ENCODE measurements around the gene SEBOX.
A peak's percentile ranks its signal among the peaks of the same experiment; 100 is the strongest.

The SEBOX gene

GRCh38 chr17:28368915-28369683 is 4.1 kb upstream of the SEBOX start:
- no peak for DNase-seq

DNA sequence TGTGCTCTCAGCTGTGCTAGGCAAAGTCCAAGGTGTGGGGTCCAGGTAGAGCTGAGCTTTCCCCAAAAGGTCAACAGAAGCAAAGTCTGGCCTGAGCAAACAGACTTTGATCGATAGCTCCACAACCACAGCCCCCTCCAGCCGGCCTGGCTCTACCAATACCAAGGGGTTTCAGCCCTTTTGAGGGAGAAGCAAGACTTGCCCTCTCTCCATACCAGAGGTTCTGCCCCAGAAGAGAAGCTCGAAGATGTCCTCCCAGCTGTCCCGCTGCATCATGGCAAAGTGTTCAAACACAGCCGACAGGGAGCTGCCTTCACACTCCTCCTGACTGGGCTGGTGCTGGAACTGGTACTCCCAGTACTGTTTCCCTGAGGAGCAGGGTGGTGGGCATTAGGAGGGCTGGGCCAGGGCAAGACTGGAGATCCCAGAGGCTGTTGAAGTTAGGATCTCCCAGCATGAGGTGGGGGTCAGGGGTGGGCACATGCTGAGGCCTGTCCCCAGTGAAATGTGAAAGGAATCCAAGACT is 3.4 kb upstream of the SEBOX start:
- DNase-seq: no peak

GRCh38 chr17:28367641-28368305 is 2.8 kb upstream of the SEBOX start:
- no peak for DNase-seq

DNA sequence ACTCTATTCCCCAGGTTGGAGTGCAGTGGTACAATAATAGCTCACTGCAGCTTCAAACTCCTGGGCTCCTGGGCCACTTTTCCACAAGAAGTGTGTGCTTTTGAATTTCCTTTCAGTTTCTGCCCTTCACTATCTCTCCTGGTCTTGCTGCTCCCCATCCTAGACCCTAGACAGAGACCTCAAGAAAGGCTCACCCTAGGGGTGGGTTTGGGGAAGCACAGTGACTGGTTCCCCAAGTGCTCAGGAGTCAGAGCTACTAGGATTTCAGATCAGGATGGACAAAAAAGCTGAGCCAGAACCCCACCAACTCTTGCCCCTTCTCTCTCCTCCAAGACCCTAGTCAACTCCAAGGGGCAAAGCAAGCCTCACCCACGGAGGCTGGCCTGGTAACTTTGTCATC is 1.6 kb upstream of the SEBOX start:
- DNase-seq: no peak

- DNase-seq: no peak
Observed at GRCh38 chr17:28365487-28365886, 488 bp upstream of the SEBOX start.

GRCh38 chr17:28363776-28364650 is 986 bp downstream of the SEBOX start:
- DNase-seq: no peak

DNA sequence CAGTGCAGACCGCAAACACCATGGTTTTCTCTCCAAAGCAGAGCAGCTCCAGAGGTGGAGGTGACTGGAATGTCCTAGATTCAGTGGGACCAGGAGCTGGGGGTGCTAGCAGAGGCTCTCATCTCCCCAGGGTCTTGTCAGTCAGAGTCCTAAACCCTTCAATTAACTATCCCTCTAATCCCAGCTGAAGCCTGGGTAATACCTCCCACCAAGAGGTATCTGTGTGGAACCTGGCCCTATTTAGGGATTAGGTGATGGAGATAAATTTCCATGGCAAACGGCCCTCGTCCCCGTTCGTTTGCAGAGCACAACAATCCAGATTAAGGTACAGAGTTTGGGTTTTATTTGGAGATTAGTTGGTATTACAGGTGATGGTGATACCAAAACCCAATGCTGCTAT is 1.8 kb downstream of the SEBOX start:
- DNase-seq: no peak

GRCh38 chr17:28357901-28358197 is 7.2 kb downstream of the SEBOX start:
- DNase-seq: no peak

- peak; percentile 68 to 98 (median 93) for DNase-seq
Observed at GRCh38 chr17:28357061-28357900, 7.7 kb downstream of the SEBOX start, which contains the start of gene POLDIP2. Gene POLDIP2, minus strand, starts transcription at chr17:28357527. Its CDS starts 79 bp downstream, at chr17:28357448.

DNA sequence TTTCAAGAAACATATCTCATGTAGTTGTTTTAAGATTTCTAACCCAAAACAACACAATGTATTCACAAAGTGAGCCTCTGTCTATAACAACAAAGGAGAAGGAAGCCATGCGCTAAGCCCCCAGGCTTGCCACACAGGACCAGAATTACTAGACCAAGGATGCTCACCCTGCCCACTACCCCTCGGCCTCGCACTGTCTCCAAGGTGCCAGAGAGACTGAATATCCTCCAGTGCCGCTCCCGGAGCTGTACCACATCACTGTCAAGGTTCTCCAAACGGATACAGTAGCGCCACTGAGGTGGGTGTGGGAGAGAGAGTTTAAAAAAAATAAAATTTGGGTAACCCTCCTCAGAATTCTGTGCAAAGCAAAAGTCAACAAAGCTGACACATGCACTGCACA is 14.7 kb downstream of the SEBOX start:
- no peak for DNase-seq

GRCh38 chr17:28348979-28349378 is 16.0 kb downstream of the SEBOX start:
- DNase-seq: no peak

DNA sequence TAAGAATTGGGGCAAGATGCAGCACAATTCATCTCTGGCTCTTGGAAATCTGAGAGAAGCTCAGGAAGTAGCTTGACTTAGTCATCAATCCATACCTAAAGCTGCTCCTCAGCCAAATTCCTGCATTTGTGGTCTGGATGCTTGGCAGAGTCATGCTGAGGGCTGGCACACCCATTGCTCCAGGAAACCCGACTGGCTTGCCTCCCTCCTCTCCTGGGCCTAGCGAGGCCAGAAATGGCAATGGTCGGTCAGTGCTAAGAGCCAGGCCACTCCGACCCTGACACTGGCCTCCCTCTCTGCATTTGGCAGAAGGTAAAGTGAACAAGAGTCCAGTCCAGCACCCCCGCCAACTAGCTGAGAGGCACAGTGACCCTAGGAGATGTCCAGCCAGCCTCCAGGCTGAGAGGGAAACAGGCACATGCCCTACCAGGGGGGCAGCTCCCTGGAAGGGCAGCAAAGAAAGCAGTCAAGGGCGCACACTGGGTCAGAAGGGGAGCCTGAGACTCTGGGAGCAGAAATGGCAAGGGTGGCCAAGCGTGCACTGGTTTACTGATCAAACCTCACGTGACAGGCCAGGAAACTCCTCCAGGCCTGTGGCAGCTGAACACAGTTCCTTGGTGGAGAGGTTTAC is 17.6 kb downstream of the SEBOX start:
- no peak for DNase-seq

DNA sequence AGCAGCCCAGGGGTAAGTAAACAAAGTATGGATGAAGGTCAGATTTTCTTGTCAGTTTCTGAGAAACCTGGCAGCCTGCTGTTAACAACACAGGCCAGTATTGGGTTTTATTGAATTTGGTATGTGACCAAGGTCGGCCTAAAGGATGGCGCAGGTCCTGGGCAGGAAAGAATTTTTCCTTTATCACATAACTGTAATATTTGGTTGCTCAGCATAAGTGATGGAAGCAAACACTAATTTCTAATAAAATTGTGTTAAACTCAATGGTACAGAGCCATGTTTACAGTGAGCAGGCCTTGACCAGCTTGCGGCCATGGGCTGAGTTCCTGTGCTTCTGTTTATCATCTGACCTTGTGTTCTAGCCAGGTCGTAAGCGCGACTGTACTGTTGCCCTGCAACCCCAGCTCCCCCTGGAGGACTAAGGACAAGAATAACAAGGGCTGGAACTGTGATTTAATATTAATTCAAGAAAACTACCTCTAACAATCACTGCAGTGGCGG is 18.2 kb downstream of the SEBOX start:
- no peak for DNase-seq

- no peak for DNase-seq
Observed at GRCh38 chr17:28346199-28346580, 18.8 kb downstream of the SEBOX start.

GRCh38 chr17:28345419-28346198 is 19.4 kb downstream of the SEBOX start:
- DNase-seq: peak in 1 of 51 donors; percentile 15

DNA sequence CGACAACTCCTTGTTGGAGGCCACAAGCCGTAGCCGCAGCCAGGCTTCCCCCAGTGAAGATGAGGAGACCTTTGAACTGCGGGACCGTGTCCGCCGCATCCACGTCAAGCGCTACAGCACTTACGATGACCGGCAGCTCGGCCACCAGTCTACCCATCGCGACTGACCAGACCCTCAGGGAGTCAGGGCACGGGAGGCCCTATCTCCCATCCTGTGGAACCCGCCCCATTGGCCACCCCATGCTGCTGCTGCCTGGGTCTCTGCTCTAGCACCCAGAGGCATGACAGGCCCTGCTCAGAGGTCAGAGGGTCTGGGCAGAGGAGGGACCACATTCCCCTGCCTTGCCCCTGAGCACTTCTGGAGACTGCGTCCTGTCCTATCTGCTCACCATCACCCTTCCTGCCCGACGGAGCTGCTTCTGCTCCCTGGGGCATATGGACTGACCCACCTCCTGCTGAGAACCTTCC is 20.5 kb downstream of the SEBOX start:
- no peak for DNase-seq

DNA sequence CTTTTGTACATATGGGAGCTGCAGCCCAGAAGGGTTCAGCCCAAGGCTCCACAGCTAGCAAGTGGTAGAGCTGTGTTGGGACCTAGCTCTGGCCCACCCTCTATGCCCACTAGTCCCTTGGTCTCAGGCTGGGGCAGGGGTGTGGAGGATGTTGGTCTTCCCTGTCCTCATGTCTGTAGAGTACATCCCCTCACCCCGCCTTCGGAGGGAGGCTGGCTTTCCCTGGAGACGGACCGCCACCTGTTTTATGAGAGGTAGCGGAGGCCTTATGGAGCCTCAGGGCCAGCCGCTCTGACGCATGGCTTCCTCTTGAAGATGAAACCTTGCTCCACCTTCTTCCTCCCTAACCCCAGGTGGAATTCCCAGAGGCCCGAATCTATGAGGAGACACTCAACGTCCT is 21.0 kb downstream of the SEBOX start:
- no peak for DNase-seq

- no peak for DNase-seq
Observed at GRCh38 chr17:28343491-28343932, 21.5 kb downstream of the SEBOX start.

GRCh38 chr17:28342313-28342712 is 22.7 kb downstream of the SEBOX start:
- DNase-seq: no peak

Data from hypothalamus (tissue), 51 donors.